ENCODE data around the gene YPEL4.

DNA sequence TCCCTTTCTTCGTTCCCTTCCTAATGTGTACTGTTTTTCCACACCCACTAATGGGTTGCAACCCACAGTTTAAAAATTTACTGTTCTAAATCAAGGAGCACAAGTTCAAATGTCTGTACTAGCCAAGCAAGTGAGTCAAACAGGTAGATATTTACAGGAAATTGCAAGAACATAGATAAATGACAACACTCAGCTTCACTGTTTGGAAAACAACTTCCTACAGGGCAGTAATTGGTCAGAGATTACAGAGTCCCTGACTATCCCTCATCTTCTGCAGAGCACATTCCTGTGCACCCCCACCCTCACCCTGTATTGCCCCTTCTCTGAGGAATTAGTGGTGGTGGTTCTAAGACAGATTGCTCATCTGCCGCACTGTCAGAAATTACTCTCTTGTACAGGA is 50.3 kb downstream of the YPEL4 start:
- TF ChIP-seq, protein P1, sequence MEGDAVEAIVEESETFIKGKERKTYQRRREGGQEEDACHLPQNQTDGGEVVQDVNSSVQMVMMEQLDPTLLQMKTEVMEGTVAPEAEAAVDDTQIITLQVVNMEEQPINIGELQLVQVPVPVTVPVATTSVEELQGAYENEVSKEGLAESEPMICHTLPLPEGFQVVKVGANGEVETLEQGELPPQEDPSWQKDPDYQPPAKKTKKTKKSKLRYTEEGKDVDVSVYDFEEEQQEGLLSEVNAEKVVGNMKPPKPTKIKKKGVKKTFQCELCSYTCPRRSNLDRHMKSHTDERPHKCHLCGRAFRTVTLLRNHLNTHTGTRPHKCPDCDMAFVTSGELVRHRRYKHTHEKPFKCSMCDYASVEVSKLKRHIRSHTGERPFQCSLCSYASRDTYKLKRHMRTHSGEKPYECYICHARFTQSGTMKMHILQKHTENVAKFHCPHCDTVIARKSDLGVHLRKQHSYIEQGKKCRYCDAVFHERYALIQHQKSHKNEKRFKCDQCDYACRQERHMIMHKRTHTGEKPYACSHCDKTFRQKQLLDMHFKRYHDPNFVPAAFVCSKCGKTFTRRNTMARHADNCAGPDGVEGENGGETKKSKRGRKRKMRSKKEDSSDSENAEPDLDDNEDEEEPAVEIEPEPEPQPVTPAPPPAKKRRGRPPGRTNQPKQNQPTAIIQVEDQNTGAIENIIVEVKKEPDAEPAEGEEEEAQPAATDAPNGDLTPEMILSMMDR (IDR thresholded peaks at IDR 0.05; ENCODE audit: borderline replicate concordance, extremely low read depth, low read length, poor library complexity, severe bottlenecking), result no peak
- no peak for TF ChIP-seq EZH2 (IDR thresholded peaks at IDR 0.05; ENCODE audit: borderline replicate concordance, low read depth, low read length, severe bottlenecking)
